Endodermal cell (in vitro differentiated cells): ENCODE results near the gene IL16. TPM values are rescaled to one million over a fixed set of nuclear protein-coding genes. Genes with fewer than 3 reads are reported as not detected.

Experiments
- DNase-seq: peaks from one replicate; pipeline ENCODE4 v3.0.0-alpha.2; 2017
- H3K27ac ChIP-seq: 2 replicates; pipeline ENCODE4 v1.5.1; 2013; ENCODE audit warnings: mild to moderate bottlenecking, low read depth, low read length, moderate library complexity
- H3K27me3 ChIP-seq: 2 replicates; pipeline ENCODE4 v1.6.1; 2013; ENCODE audit warnings: mild to moderate bottlenecking, low read length, moderate library complexity; ENCODE audit not compliant: insufficient read depth, control insufficient read depth, poor library complexity, severe bottlenecking
- H3K36me3 ChIP-seq: 2 replicates; pipeline ENCODE4 v1.7.0; 2013; ENCODE audit warnings: mild to moderate bottlenecking, low read length, moderate library complexity; ENCODE audit not compliant: control insufficient read depth, insufficient read depth
- H3K4me1 ChIP-seq: one replicate; pipeline ENCODE4 v1.7.0; 2013; ENCODE audit warnings: low read length; ENCODE audit not compliant: control insufficient read depth, insufficient read depth
- H3K4me3 ChIP-seq: 2 replicates; pipeline ENCODE4 v1.5.1; 2013; ENCODE audit warnings: mild to moderate bottlenecking, low read length, moderate library complexity
- H3K9ac ChIP-seq: 2 replicates; pipeline ENCODE4 v1.6.1; 2013; ENCODE audit warnings: mild to moderate bottlenecking, low read length, moderate library complexity; ENCODE audit not compliant: poor library complexity, severe bottlenecking; ENCODE audit errors: extremely low read depth
- H3K9me3 ChIP-seq: 2 replicates; pipeline ENCODE4 v1.6.1; 2013; ENCODE audit warnings: mild to moderate bottlenecking, low read length, moderate library complexity; ENCODE audit not compliant: control insufficient read depth
- H3K27ac Mint-ChIP-seq: 2 replicates; pipeline ENCODE4 v1.8.0; 2020; ENCODE audit warnings: mixed read lengths
- H3K27me3 Mint-ChIP-seq: 2 replicates; pipeline ENCODE4 v1.8.0; 2021; ENCODE audit warnings: mild to moderate bottlenecking, mixed read lengths; ENCODE audit not compliant: insufficient read depth
- H3K36me3 Mint-ChIP-seq: 2 replicates; pipeline ENCODE4 v1.8.0; 2020; ENCODE audit warnings: low read depth, mixed read lengths
- H3K4me1 Mint-ChIP-seq: 2 replicates; pipeline ENCODE4 v1.8.0; 2020; ENCODE audit warnings: mixed read lengths
- H3K4me3 Mint-ChIP-seq: 2 replicates; pipeline ENCODE4 v1.8.0; 2020; ENCODE audit warnings: mild to moderate bottlenecking, moderate library complexity, mixed read lengths
- H3K9me3 Mint-ChIP-seq: 2 replicates; pipeline ENCODE4 v1.8.0; 2020; ENCODE audit warnings: mild to moderate bottlenecking, mixed read lengths
- WGBS, 2 experiments: methylation state at CpG; one replicate each; pipeline versions ENCODE4 v1.1.5 to v1.1.7; 2013; ENCODE audit warnings: missing lambda C conversion rate in 2 of 2, mixed read lengths in 1 of 2; ENCODE audit not compliant: insufficient coverage in 1 of 2, insufficient read length in 1 of 2; 5-methylcytosine and 5-hydroxymethylcytosine counted together
- total RNA-seq, 2 donors: library from RNA; stranded (reverse); fragmentation: NEBNext Ultra II Directional in 1 of 2; extraction: Animal tissue kit (Norgen Biotek cat#: 25700) in 1 of 2; gene quantifications; 2 replicates in 1 of 2; 3 replicates in 1 of 2; pipeline ENCODE4 v1.2.1, GENCODE V29; 2021
- TF ChIP-seq, protein P1 (sequence below): fragments of 200-600 bp; sonication (generic); conservative IDR thresholded peaks from 2 replicates; pipeline ENCODE4 v1.5.0; 2021; ENCODE audit warnings: antibody characterized with exemption, mild to moderate bottlenecking

IL16 gene
- total RNA-seq, 2 donors from 2014 or later: 0.13 to 0.24 TPM

DNA sequence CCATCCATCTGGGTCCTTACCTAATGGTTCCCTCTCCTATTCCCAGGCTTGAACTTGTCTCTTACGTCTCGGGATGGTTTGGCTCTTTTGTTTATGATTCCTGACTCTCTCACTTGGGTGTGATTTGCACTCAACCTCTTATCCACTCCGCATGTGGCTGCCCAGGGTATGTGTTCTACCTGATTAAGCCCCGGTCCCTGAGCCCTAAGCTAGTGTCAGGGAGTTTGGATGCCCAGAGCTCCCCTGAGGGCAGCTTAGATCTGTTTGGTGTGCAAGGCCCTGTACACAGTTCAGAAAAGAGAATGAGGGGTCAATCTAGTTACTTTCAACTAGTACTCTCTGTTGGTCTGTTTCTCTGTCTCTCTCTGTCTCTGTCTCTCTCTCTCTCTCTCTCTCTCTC, 143.2 kb downstream of the IL16 start:
- H3K27ac ChIP-seq: no peak overlapping the region
- WGBS, 2 experiments: 86 to 100% methylated on average over 2 to 4 of the region's 4 CpGs
- H3K9me3 ChIP-seq: no peaks in the 10 kb centered on the region
- TF ChIP-seq, protein P1, sequence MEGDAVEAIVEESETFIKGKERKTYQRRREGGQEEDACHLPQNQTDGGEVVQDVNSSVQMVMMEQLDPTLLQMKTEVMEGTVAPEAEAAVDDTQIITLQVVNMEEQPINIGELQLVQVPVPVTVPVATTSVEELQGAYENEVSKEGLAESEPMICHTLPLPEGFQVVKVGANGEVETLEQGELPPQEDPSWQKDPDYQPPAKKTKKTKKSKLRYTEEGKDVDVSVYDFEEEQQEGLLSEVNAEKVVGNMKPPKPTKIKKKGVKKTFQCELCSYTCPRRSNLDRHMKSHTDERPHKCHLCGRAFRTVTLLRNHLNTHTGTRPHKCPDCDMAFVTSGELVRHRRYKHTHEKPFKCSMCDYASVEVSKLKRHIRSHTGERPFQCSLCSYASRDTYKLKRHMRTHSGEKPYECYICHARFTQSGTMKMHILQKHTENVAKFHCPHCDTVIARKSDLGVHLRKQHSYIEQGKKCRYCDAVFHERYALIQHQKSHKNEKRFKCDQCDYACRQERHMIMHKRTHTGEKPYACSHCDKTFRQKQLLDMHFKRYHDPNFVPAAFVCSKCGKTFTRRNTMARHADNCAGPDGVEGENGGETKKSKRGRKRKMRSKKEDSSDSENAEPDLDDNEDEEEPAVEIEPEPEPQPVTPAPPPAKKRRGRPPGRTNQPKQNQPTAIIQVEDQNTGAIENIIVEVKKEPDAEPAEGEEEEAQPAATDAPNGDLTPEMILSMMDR: no peak
- H3K27me3 Mint-ChIP-seq: no peaks in the 10 kb centered on the region
- H3K27ac Mint-ChIP-seq: no peak overlapping the region
- no peaks in the 10 kb centered on the region for H3K36me3 ChIP-seq
- no peaks in the 10 kb centered on the region for H3K9me3 Mint-ChIP-seq
- no peak for DNase-seq
- no peak overlapping the region for H3K9ac ChIP-seq
- H3K27me3 ChIP-seq: no peaks in the 10 kb centered on the region
- no peak overlapping the region for H3K4me3 Mint-ChIP-seq
- H3K4me3 ChIP-seq: no peak overlapping the region
- H3K4me1 ChIP-seq: no peaks in the 10 kb centered on the region
- H3K36me3 Mint-ChIP-seq: no peaks in the 10 kb centered on the region
- H3K4me1 Mint-ChIP-seq: peaks cover 5% of the 10 kb centered on the region

DNA sequence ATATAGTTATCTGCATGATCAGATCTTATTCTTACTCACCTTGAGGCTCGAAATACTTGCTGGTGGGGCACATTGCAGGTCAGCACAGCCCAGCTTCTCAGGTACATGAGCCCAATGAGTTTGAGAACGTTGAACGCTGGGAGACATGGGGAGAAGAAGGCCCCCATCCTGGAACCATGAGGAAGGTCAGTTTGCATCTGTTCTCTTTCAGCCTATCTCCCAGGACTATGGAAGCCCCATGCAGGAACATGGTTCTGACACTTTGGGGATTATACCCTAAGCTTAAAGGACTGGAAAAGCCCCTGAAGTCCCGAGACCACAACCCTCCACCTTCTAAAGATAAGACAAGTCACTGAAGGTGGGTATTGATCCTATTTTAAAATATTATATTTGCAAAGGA, 144.7 kb downstream of the IL16 start:
- no peak for DNase-seq

DNA sequence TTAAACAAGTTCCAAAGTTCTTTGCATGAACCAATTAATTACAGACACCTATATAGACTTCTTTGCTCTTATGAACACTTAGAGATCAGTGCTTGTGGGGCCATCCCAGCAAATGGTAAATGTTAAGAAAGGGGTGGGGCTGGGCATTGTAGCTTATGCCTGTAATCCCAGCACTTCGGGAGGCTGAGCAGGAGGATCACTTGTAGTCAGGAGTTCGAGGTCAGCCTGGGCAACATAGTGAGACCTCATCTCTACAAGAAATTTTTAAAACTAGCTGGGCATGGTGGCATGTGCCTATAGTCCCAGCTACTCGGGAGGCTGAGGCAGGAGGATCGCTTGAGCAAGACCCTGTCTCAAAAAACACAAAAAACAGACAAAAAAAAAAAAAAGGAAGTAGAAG, 146.7 kb downstream of the IL16 start:
- WGBS, 2 experiments: 89 to 94% methylated on average over 4 of the region's 4 CpGs
- DNase-seq: no peak
- no peak overlapping the region for H3K27ac ChIP-seq
- TF ChIP-seq, protein P1: no peak
- H3K4me3 ChIP-seq: no peak overlapping the region
- H3K4me1 Mint-ChIP-seq: no peaks in the 10 kb centered on the region
- H3K9ac ChIP-seq: no peak overlapping the region
- H3K4me1 ChIP-seq: no peaks in the 10 kb centered on the region
- H3K4me3 Mint-ChIP-seq: no peak overlapping the region
- no peaks in the 10 kb centered on the region for H3K36me3 Mint-ChIP-seq
- no peaks in the 10 kb centered on the region for H3K36me3 ChIP-seq
- H3K9me3 ChIP-seq: no peaks in the 10 kb centered on the region
- H3K9me3 Mint-ChIP-seq: no peaks in the 10 kb centered on the region
- H3K27me3 Mint-ChIP-seq: no peaks in the 10 kb centered on the region
- H3K27ac Mint-ChIP-seq: no peak overlapping the region
- H3K27me3 ChIP-seq: peaks cover 3% of the 10 kb centered on the region

More for the DNA sequence above, 144.7 kb downstream of the IL16 start:
- H3K9me3 ChIP-seq: no peaks in the 10 kb centered on the region
- peaks cover 3% of the 10 kb centered on the region for H3K27me3 ChIP-seq
- H3K36me3 Mint-ChIP-seq: no peaks in the 10 kb centered on the region
- H3K4me1 Mint-ChIP-seq: no peaks in the 10 kb centered on the region
- no peaks in the 10 kb centered on the region for H3K27me3 Mint-ChIP-seq
- no peaks in the 10 kb centered on the region for H3K9me3 Mint-ChIP-seq
- no peak overlapping the region for H3K4me3 ChIP-seq
- H3K27ac Mint-ChIP-seq: no peak overlapping the region
- H3K4me3 Mint-ChIP-seq: no peak overlapping the region
- TF ChIP-seq, protein P1: no peak
- H3K4me1 ChIP-seq: no peaks in the 10 kb centered on the region
- no peak overlapping the region for H3K27ac ChIP-seq
- WGBS, 2 experiments: 95 to 100% methylated on average over 3 to 4 of the region's 4 CpGs
- H3K9ac ChIP-seq: no peak overlapping the region
- H3K36me3 ChIP-seq: no peaks in the 10 kb centered on the region
